ENCODE data around the gene GOLGA6L7. TPM values are rescaled to one million over a fixed set of nuclear protein-coding genes. Genes with fewer than 3 reads are reported as not detected.

Gene GOLGA6L7
- total RNA-seq, 1 donor from 2014 or later: not detected

DNA sequence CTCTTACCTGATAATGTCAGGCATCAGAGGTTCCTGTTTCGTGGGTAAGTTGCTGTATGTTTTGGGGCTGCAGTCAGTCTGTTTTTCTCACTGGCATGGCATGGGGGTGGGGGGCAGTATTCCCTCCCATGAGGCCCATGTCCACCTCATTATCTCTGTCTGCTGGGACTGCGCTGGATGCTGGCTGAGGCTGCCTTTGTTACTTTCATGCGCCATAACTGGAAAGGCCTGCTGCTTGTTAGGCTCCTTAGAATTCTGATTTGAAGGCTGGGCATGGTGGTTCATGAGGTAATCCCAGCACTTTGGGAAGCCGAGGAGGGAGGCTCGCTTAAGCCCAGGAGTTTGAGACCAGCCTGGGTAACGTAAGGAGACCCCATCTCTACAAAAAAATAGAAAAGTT, 47.1 kb upstream of the GOLGA6L7 start:
- Histone ChIP-seq H3K27ac (ENCODE audit: low read depth, low read length) (no peak overlapping the region), H3K27me3 (ENCODE audit: insufficient read depth, low read length) (no peaks in the 10 kb centered on the region), H3K9ac (ENCODE audit: low read length) (no peak overlapping the region), H3K4me3 (ENCODE audit: insufficient read depth, low read depth, low read length) (no peak overlapping the region), H3K4me1 (ENCODE audit: insufficient read depth, low read length) (peaks cover 3% of the 10 kb centered on the region), H3K4me2 (ENCODE audit: low read length) (no peak overlapping the region), H3K36me3 (ENCODE audit: insufficient read depth, low read length) (no peaks in the 10 kb centered on the region), H4K20me1 (ENCODE audit: insufficient read depth, low read length) (peaks cover 34% of the 10 kb centered on the region), H3K79me2 (ENCODE audit: insufficient read depth, low read length) (peaks cover 39% of the 10 kb centered on the region), H3K9me3 (ENCODE audit: insufficient read depth, low read depth, low read length) (no peaks in the 10 kb centered on the region), H2AFZ (ENCODE audit: low read depth, low read length) (no peak overlapping the region)
- H3K4me1 Mint-ChIP-seq (ENCODE audit: low read depth, unreplicated experiment): peaks cover 10% of the 10 kb centered on the region
- H3K9me3 Mint-ChIP-seq (ENCODE audit: unreplicated experiment): no peaks in the 10 kb centered on the region
- no peak overlapping the region for H3K4me3 Mint-ChIP-seq (ENCODE audit: unreplicated experiment)
- H3K27ac Mint-ChIP-seq (ENCODE audit: unreplicated experiment): no peak overlapping the region
- FAIRE-seq (no peak), DNase-seq (ENCODE audit: low read depth) (no peak)
- no peak for TF ChIP-seq EZH2 (IDR thresholded peaks at IDR 0.05; ENCODE audit: insufficient read depth, low read length)
- TF ChIP-seq, protein P1, sequence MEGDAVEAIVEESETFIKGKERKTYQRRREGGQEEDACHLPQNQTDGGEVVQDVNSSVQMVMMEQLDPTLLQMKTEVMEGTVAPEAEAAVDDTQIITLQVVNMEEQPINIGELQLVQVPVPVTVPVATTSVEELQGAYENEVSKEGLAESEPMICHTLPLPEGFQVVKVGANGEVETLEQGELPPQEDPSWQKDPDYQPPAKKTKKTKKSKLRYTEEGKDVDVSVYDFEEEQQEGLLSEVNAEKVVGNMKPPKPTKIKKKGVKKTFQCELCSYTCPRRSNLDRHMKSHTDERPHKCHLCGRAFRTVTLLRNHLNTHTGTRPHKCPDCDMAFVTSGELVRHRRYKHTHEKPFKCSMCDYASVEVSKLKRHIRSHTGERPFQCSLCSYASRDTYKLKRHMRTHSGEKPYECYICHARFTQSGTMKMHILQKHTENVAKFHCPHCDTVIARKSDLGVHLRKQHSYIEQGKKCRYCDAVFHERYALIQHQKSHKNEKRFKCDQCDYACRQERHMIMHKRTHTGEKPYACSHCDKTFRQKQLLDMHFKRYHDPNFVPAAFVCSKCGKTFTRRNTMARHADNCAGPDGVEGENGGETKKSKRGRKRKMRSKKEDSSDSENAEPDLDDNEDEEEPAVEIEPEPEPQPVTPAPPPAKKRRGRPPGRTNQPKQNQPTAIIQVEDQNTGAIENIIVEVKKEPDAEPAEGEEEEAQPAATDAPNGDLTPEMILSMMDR (IDR thresholded peaks at IDR 0.05; ENCODE audit: insufficient read depth, low read depth, low read length): no peak
- peaks cover 2% of the 10 kb centered on the region for H3K36me3 Mint-ChIP-seq (ENCODE audit: low read depth, unreplicated experiment)
- H3K27me3 Mint-ChIP-seq (ENCODE audit: low read depth, unreplicated experiment): no peaks in the 10 kb centered on the region

DNA sequence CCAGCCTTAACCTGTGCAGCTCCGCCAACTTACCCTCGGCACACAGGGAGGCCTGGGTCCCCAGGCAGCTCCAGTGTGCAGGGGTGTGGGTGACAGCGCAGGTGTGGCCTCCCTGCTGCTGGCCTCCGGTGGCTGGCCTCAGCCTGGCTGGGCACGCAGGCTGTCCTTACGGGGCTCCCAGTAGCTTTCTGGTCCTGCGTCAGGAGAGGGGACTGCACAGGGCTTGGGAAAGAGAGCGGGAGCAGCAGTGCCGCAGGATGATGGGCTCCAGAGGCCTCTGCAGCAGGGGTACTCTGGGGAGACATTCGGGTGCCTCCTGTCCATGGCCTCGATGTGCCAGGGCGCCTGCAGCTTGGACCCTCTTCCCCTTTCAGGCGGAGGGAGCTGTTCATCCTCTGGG, 46.7 kb upstream of the GOLGA6L7 start:
- Histone ChIP-seq H3K27ac (ENCODE audit: low read depth, low read length) (no peak overlapping the region), H3K9ac (ENCODE audit: low read length) (no peak overlapping the region), H3K9me3 (ENCODE audit: insufficient read depth, low read depth, low read length) (no peaks in the 10 kb centered on the region), H3K4me3 (ENCODE audit: insufficient read depth, low read depth, low read length) (no peak overlapping the region), H3K4me2 (ENCODE audit: low read length) (no peak overlapping the region), H3K79me2 (ENCODE audit: insufficient read depth, low read length) (peaks cover 36% of the 10 kb centered on the region), H4K20me1 (ENCODE audit: insufficient read depth, low read length) (peaks cover 35% of the 10 kb centered on the region), H3K36me3 (ENCODE audit: insufficient read depth, low read length) (no peaks in the 10 kb centered on the region), H3K4me1 (ENCODE audit: insufficient read depth, low read length) (peaks cover 3% of the 10 kb centered on the region), H3K27me3 (ENCODE audit: insufficient read depth, low read length) (no peaks in the 10 kb centered on the region), H2AFZ (ENCODE audit: low read depth, low read length) (no peak overlapping the region)
- Mint-ChIP-seq H3K9me3 (ENCODE audit: unreplicated experiment) (no peaks in the 10 kb centered on the region), H3K27me3 (ENCODE audit: low read depth, unreplicated experiment) (no peaks in the 10 kb centered on the region), H3K27ac (ENCODE audit: unreplicated experiment) (no peak overlapping the region), H3K4me1 (ENCODE audit: low read depth, unreplicated experiment) (peaks cover 10% of the 10 kb centered on the region), H3K4me3 (ENCODE audit: unreplicated experiment) (no peak overlapping the region), H3K36me3 (ENCODE audit: low read depth, unreplicated experiment) (peaks cover 2% of the 10 kb centered on the region)
- FAIRE-seq (no peak), DNase-seq (ENCODE audit: low read depth) (no peak)
- TF ChIP-seq, protein P1 (IDR thresholded peaks at IDR 0.05; ENCODE audit: insufficient read depth, low read depth, low read length): no peak
- no peak for TF ChIP-seq EZH2 (IDR thresholded peaks at IDR 0.05; ENCODE audit: insufficient read depth, low read length)

DNA sequence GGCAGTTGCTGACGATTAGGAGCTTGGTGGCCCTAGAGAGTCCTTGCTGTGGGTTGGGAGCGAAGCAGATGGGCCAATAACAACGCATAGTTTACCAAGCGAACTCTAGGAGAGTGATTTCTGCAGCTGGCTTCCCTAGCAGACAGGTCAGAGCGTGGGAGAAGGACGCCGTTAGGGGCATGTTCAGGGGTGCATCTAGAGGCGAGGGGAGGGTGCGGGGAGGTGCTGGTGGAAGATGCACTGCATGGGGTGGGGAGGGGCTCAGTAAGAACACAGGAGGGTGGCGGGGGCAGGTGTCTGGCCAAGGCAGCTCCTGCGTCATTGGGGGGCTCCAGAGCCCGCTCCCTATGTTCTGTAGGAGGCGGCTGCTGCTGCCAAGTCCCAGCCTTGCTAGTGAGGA, 46.2 kb upstream of the GOLGA6L7 start:
- peaks cover 10% of the 10 kb centered on the region for H3K4me1 Mint-ChIP-seq (ENCODE audit: low read depth, unreplicated experiment)
- Histone ChIP-seq H3K36me3 (ENCODE audit: insufficient read depth, low read length) (no peaks in the 10 kb centered on the region), H3K4me2 (ENCODE audit: low read length) (no peak overlapping the region), H3K27me3 (ENCODE audit: insufficient read depth, low read length) (no peaks in the 10 kb centered on the region), H3K79me2 (ENCODE audit: insufficient read depth, low read length) (peaks cover 36% of the 10 kb centered on the region), H3K9ac (ENCODE audit: low read length) (no peak overlapping the region), H3K27ac (ENCODE audit: low read depth, low read length) (no peak overlapping the region), H3K4me3 (ENCODE audit: insufficient read depth, low read depth, low read length) (no peak overlapping the region), H3K4me1 (ENCODE audit: insufficient read depth, low read length) (peaks cover 3% of the 10 kb centered on the region), H2AFZ (ENCODE audit: low read depth, low read length) (no peak overlapping the region), H3K9me3 (ENCODE audit: insufficient read depth, low read depth, low read length) (no peaks in the 10 kb centered on the region), H4K20me1 (ENCODE audit: insufficient read depth, low read length) (peaks cover 30% of the 10 kb centered on the region)
- FAIRE-seq: no peak
- H3K4me3 Mint-ChIP-seq (ENCODE audit: unreplicated experiment): no peak overlapping the region
- no peak overlapping the region for H3K27ac Mint-ChIP-seq (ENCODE audit: unreplicated experiment)
- TF ChIP-seq, protein P1 (IDR thresholded peaks at IDR 0.05; ENCODE audit: insufficient read depth, low read depth, low read length): no peak
- TF ChIP-seq EZH2 (IDR thresholded peaks at IDR 0.05; ENCODE audit: insufficient read depth, low read length): no peak
- H3K27me3 Mint-ChIP-seq (ENCODE audit: low read depth, unreplicated experiment): no peaks in the 10 kb centered on the region
- DNase-seq (ENCODE audit: low read depth): no peak
- no peaks in the 10 kb centered on the region for H3K9me3 Mint-ChIP-seq (ENCODE audit: unreplicated experiment)
- peaks cover 2% of the 10 kb centered on the region for H3K36me3 Mint-ChIP-seq (ENCODE audit: low read depth, unreplicated experiment)

Measured in astrocyte (in vitro differentiated cells and primary cell).